Pancreas (tissue), 10 donors: Measurements from ENCODE around the gene DNMT1. TPM values are rescaled to one million over a fixed set of nuclear protein-coding genes. Genes with fewer than 3 reads are reported as not detected.

Experiments
- ATAC-seq, 4 donors: fragments of 200-7000 bp; cut with Tn5 transposase; one replicate each; pipeline versions ENCODE4 v1.8.0 to v1.9.1; 2020; ENCODE audit warnings: mild to moderate bottlenecking in 4 of 4, moderate library complexity in 4 of 4
- DNase-seq, 6 donors: peaks; one replicate each; pipeline ENCODE4 v3.0.0-alpha.2; 2020
- FAIRE-seq: peaks from 2 replicates; lab custom pipeline; 2012; peaks lifted over from hg19 to GRCh38; lab: Jason Lieb, UNC
- H3K27ac ChIP-seq, 4 donors: fragments of 200-600 bp; sonication (generic); 1 replicate in 3 of 4; 2 replicates in 1 of 4; pipeline versions ENCODE4 v1.5.0 to v1.8.0; 2020
- H3K27me3 ChIP-seq, 4 donors: fragments of 200-600 bp; one replicate each; pipeline ENCODE4 v1.8.0; 2021
- H3K36me3 ChIP-seq, 3 donors: fragments of 200-600 bp; sonication (generic) in 1 of 3; one replicate each; pipeline versions ENCODE4 v1.5.0 to v1.8.0; 2020 to 2021
- H3K4me1 ChIP-seq, 3 donors: fragments of 200-600 bp; one replicate each; pipeline ENCODE4 v1.8.0; 2021
- H3K4me3 ChIP-seq, 4 donors: fragments of 200-600 bp; sonication (generic) in 2 of 4; one replicate each; pipeline versions ENCODE4 v1.5.0 to v1.8.0; 2020 to 2021
- H3K9me3 ChIP-seq, 4 donors: fragments of 200-600 bp; one replicate each; pipeline ENCODE4 v1.8.0; 2021
- CTCF ChIP-seq, 4 donors: fragments of 200-600 bp; sonication (generic) in 3 of 4; IDR thresholded peaks; one replicate each; pipeline versions ENCODE4 v1.5.0 to v1.8.0; 2021; ENCODE audit warnings: antibody characterized with exemption in 4 of 4
- WGBS, 2 donors: extraction: QIAGEN DNeasy Blood & Tissue Kit; methylation state at CpG; one replicate each; pipeline ENCODE4 v1.1.7; 2013; 5-methylcytosine and 5-hydroxymethylcytosine counted together
- intact Hi-C, 3 donors: fragments of 100-400 bp; cut with DNase I; formaldehyde crosslinking; loops; one replicate each; pipeline versions ENCODE4 v1.11.1 to v1.14.2; 2022
- polyA plus RNA-seq, 2 donors: library from polyadenylated mRNA; stranded (reverse); fragments of 200-250 nt; gene quantifications; one replicate each; pipeline ENCODE4 v1.2.3, GENCODE V29; 2013
- total RNA-seq, 6 donors: library from RNA; stranded (reverse); fragmentation: NEBNext Ultra II Directional in 4 of 6; extraction: Animal tissue kit (Norgen Biotek cat#: 25700) in 4 of 6; gene quantifications; one replicate each; pipeline versions ENCODE4 v1.2.1 to v1.2.4, GENCODE V29; 2021 to 2023
- donor health status: healthy with polysubstance abuse.
- donor health status: DM: no; HTN: no; CAD: no; lungs with moderate emphysema.
- donor health status: DM: no; HTN: no; CAD: no.
- donor health status: control.
- donor health status: control.
- donor health status: Bipolar disorder and iron deficiency.
- donor health status: DM: yes; HTN: yes; CAD: no.
- donor health status: DM: no; HTN: no; CAD: no.
- donor health status: DM: no; HTN: no; CAD: no.
- donor health status: DM: yes; HTN: yes; CAD: no.

Gene DNMT1
- total and polyA plus RNA-seq, 8 donors: 11.4 to 28.7 (median 18.3) TPM

- no peak for TF ChIP-seq CTCF (IDR thresholded peaks at IDR 0.05)
- DNase-seq: peak in 2 of 6 donors; percentile 47 to 82
- Histone ChIP-seq H3K9me3 (no peaks in the 10 kb centered on the region), H3K27ac (no peak overlapping the region), H3K4me1 (peaks cover 0 to 13% (median 4%) of the 10 kb centered on the region in 3 donors), H3K4me3 (no peak overlapping the region), H3K27me3 (no peaks in the 10 kb centered on the region), H3K36me3 (peaks cover 8 to 37% (median 28%) of the 10 kb centered on the region in 3 donors)
- 88 to 92% methylated on average over 41 to 43 of the region's 43 CpGs for WGBS, 2 donors
- intact Hi-C loops: loop anchor here in 1 of 3 donors (10.0 kb wide), 1 partner anchor 169 kb away; no protein-coding TSS in a partner anchor
- ATAC-seq: peak in 2 of 4 donors; percentile 2 to 5
- no peak for FAIRE-seq
Measured at GRCh38 chr19:10113964-10114650, 80.6 kb downstream of the DNMT1 start.

GRCh38 chr19:10113592-10113963 is 81.2 kb downstream of the DNMT1 start:
- Histone ChIP-seq H3K36me3 (peaks cover 12 to 38% (median 29%) of the 10 kb centered on the region in 3 donors), H3K27me3 (no peaks in the 10 kb centered on the region), H3K27ac (no peak overlapping the region), H3K9me3 (no peaks in the 10 kb centered on the region), H3K4me1 (peaks cover 0 to 8% (median 3%) of the 10 kb centered on the region in 3 donors), H3K4me3 (no peak overlapping the region)
- TF ChIP-seq CTCF (IDR thresholded peaks at IDR 0.05): no peak
- peak in 3 of 6 donors; percentile 46 to 62 (median 59) for DNase-seq
- ATAC-seq: peak; percentile 3 to 14 (median 7)
- FAIRE-seq: no peak
- 70 to 72% methylated on average over 19 of the region's 19 CpGs for WGBS, 2 donors
- intact Hi-C loops: loop anchor here in 1 of 3 donors (10.0 kb wide), 1 partner anchor 169 kb away; no protein-coding TSS in a partner anchor

GRCh38 chr19:10112895-10113591 is 81.7 kb downstream of the DNMT1 start:
- no peak for FAIRE-seq
- Histone ChIP-seq H3K4me1 (peaks cover 0 to 5% (median 0%) of the 10 kb centered on the region in 3 donors), H3K9me3 (no peaks in the 10 kb centered on the region), H3K36me3 (peaks cover 14 to 44% (median 35%) of the 10 kb centered on the region in 3 donors), H3K4me3 (peak overlapping the region in 1 of 4 donors; percentile 10), H3K27me3 (no peaks in the 10 kb centered on the region), H3K27ac (no peak overlapping the region)
- ATAC-seq: peak; percentile 64 to 79 (median 75)
- peak; percentile 29 to 53 (median 38) for TF ChIP-seq CTCF (IDR thresholded peaks at IDR 0.05)
- intact Hi-C loops: loop anchor here in 1 of 3 donors (10.0 kb wide), 1 partner anchor 168 kb away; no protein-coding TSS in a partner anchor
- DNase-seq: peak in 5 of 6 donors; percentile 59 to 89 (median 75)
- 20 to 21% methylated on average over 25 of the region's 25 CpGs for WGBS, 2 donors

- Histone ChIP-seq H3K4me3 (peak overlapping the region in 1 of 4 donors; percentile 10), H3K4me1 (peaks cover 0 to 8% (median 0%) of the 10 kb centered on the region in 3 donors), H3K27me3 (no peaks in the 10 kb centered on the region), H3K36me3 (peaks cover 14 to 45% (median 36%) of the 10 kb centered on the region in 3 donors), H3K27ac (peak overlapping the region in 1 of 4 donors; percentile 8), H3K9me3 (no peaks in the 10 kb centered on the region)
- ATAC-seq: peak in 2 of 4 donors; percentile 2 to 30
- 50 to 64% methylated on average over 23 of the region's 23 CpGs for WGBS, 2 donors
- no peak for DNase-seq
- TF ChIP-seq CTCF (IDR thresholded peaks at IDR 0.05): no peak
- no peak for FAIRE-seq
- intact Hi-C loops: loop anchor here in 1 of 3 donors (10.0 kb wide), 1 partner anchor 167 kb away; no protein-coding TSS in a partner anchor
Measured at GRCh38 chr19:10112037-10112761, 82.6 kb downstream of the DNMT1 start.
